ENCODE measurements around the gene ADORA2A. TPM values are rescaled to one million over a fixed set of nuclear protein-coding genes. Genes with fewer than 3 reads are reported as not detected.

ADORA2A gene
- total and polyA plus RNA-seq, 2 donors (not counting 1 experiment from before 2014, with no cell fraction given): 0.78 to 1.5 TPM

DNA sequence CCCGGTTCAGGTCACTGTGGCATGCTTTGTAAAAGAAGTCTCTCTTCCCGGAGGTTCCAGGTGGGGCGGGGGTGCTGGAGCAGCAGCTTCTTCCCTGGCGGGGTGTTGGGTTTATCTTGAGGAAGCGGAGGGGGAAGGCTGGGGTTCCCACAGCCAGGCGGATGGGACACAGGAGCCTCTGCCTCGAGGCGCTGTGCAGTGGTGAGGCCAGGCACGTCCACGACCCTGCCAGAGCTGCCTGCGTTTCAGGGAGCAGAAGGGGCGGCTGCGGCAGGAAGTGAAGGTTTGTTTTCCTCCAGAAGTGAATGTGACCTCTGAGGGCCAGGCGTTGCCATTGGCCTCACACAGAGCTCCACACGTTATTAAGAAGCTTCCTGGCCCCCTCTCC is 20.1 kb upstream of the ADORA2A start:
- Histone ChIP-seq H3K9ac (ENCODE audit: insufficient read depth, low read length) (no peak overlapping the region), H3K36me3 (ENCODE audit: control insufficient read depth, insufficient read depth, low read length) (peaks cover 4% of the 10 kb centered on the region), H3K79me2 (ENCODE audit: control insufficient read depth, insufficient read depth, low read length) (no peaks in the 10 kb centered on the region), H3K4me1 (ENCODE audit: control insufficient read depth, extremely low read depth, insufficient read depth, low read length) (peaks cover 24% of the 10 kb centered on the region), H2AFZ (ENCODE audit: low read length) (no peak overlapping the region), H3K4me3 (replicated peaks in 1 of 4; ENCODE audit: control extremely low read depth in 1 of 4, insufficient read depth in 1 of 4, low read depth in 3 of 4, low read length in 4 of 4) (no peak overlapping the region), H3K4me2 (ENCODE audit: extremely low read depth, insufficient read depth, low read length) (no peak overlapping the region), H3K9me3 (ENCODE audit: control insufficient read depth, insufficient read depth, low read depth, low read length) (no peaks in the 10 kb centered on the region), H3K27me3 (ENCODE audit: control insufficient read depth, insufficient read depth, low read length) (no peaks in the 10 kb centered on the region), H3K27ac (ENCODE audit: insufficient read depth, low read length) (no peak overlapping the region), H4K20me1 (ENCODE audit: control insufficient read depth, extremely low read depth, insufficient read depth, low read length) (no peaks in the 10 kb centered on the region)
- TF ChIP-seq, protein P1, sequence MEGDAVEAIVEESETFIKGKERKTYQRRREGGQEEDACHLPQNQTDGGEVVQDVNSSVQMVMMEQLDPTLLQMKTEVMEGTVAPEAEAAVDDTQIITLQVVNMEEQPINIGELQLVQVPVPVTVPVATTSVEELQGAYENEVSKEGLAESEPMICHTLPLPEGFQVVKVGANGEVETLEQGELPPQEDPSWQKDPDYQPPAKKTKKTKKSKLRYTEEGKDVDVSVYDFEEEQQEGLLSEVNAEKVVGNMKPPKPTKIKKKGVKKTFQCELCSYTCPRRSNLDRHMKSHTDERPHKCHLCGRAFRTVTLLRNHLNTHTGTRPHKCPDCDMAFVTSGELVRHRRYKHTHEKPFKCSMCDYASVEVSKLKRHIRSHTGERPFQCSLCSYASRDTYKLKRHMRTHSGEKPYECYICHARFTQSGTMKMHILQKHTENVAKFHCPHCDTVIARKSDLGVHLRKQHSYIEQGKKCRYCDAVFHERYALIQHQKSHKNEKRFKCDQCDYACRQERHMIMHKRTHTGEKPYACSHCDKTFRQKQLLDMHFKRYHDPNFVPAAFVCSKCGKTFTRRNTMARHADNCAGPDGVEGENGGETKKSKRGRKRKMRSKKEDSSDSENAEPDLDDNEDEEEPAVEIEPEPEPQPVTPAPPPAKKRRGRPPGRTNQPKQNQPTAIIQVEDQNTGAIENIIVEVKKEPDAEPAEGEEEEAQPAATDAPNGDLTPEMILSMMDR (conservative IDR thresholded peaks at IDR 0.05 in 1 of 2, IDR thresholded peaks at IDR 0.05 in 1 of 2; ENCODE audit: low read depth in 1 of 2, low read length in 2 of 2): no peak
- TF ChIP-seq EZH2 (IDR thresholded peaks at IDR 0.05; ENCODE audit: low read length, missing control alignments): no peak
- DNase-seq (ENCODE audit: low read depth in 2 of 2): no peak

DNA sequence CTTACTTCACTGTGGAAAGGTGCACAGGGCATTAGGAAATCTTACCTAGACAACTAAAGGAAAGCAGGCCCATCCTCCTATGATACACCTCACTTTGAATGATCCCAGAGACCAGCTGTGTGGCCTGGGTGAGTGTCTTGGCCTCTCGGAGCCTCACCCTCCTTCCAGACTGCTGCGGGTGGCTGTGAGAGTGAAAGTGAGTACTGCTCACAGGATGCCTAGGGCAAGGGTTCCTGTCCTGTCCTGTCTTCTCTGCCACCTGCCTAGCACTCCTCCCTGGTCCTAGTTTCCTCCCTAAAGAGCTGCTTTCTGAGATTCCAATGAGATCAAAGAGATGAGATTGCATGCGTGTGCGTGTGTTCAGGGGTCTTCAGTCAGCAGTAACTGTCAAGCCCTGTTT is 19.5 kb upstream of the ADORA2A start:
- no peak for DNase-seq (ENCODE audit: low read depth in 2 of 2)
- no peak overlapping the region for H3K4me2 ChIP-seq (ENCODE audit: extremely low read depth, insufficient read depth, low read length)
- H3K27ac ChIP-seq (ENCODE audit: insufficient read depth, low read length): no peak overlapping the region
- TF ChIP-seq, protein P1 (conservative IDR thresholded peaks at IDR 0.05 in 1 of 2, IDR thresholded peaks at IDR 0.05 in 1 of 2; ENCODE audit: low read depth in 1 of 2, low read length in 2 of 2): no peak
- no peak for TF ChIP-seq EZH2 (IDR thresholded peaks at IDR 0.05; ENCODE audit: low read length, missing control alignments)
- no peak overlapping the region for H2AFZ ChIP-seq (ENCODE audit: low read length)
- H3K9me3 ChIP-seq (ENCODE audit: control insufficient read depth, insufficient read depth, low read depth, low read length): no peaks in the 10 kb centered on the region
- no peak overlapping the region for H3K4me3 ChIP-seq (replicated peaks in 1 of 4; ENCODE audit: control extremely low read depth in 1 of 4, insufficient read depth in 1 of 4, low read depth in 3 of 4, low read length in 4 of 4)
- H4K20me1 ChIP-seq (ENCODE audit: control insufficient read depth, extremely low read depth, insufficient read depth, low read length): no peaks in the 10 kb centered on the region
- H3K36me3 ChIP-seq (ENCODE audit: control insufficient read depth, insufficient read depth, low read length): peaks cover 5% of the 10 kb centered on the region
- no peaks in the 10 kb centered on the region for H3K27me3 ChIP-seq (ENCODE audit: control insufficient read depth, insufficient read depth, low read length)
- no peak overlapping the region for H3K9ac ChIP-seq (ENCODE audit: insufficient read depth, low read length)
- peaks cover 20% of the 10 kb centered on the region for H3K4me1 ChIP-seq (ENCODE audit: control insufficient read depth, extremely low read depth, insufficient read depth, low read length)
- H3K79me2 ChIP-seq (ENCODE audit: control insufficient read depth, insufficient read depth, low read length): no peaks in the 10 kb centered on the region

DNA sequence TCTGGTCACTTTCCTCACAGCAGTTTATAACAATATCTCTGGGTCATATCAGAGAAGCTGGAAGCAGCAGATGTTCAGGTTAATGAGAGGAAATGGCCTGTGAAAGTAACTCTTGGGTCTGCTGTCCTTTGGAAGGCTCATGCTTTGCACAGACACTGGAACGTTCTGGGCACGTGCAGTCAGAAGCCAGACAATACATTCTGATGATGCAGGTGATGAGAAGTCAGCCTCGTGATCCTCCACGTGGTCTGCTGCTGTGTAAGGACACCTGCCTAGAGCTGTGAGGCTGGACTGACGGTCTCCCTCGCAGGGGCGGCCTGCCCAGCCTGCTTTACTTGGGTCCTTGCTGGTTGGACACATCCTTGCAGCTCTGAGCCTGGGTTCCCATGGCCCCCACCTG is 18.8 kb upstream of the ADORA2A start:
- no peak overlapping the region for H3K27ac ChIP-seq (ENCODE audit: insufficient read depth, low read length)
- no peak for DNase-seq (ENCODE audit: low read depth in 2 of 2)
- no peak overlapping the region for H3K9ac ChIP-seq (ENCODE audit: insufficient read depth, low read length)
- no peak overlapping the region for H2AFZ ChIP-seq (ENCODE audit: low read length)
- H3K9me3 ChIP-seq (ENCODE audit: control insufficient read depth, insufficient read depth, low read depth, low read length): no peaks in the 10 kb centered on the region
- peaks cover 7% of the 10 kb centered on the region for H3K36me3 ChIP-seq (ENCODE audit: control insufficient read depth, insufficient read depth, low read length)
- TF ChIP-seq, protein P1 (conservative IDR thresholded peaks at IDR 0.05 in 1 of 2, IDR thresholded peaks at IDR 0.05 in 1 of 2; ENCODE audit: low read depth in 1 of 2, low read length in 2 of 2): no peak
- TF ChIP-seq EZH2 (IDR thresholded peaks at IDR 0.05; ENCODE audit: low read length, missing control alignments): no peak
- H3K4me2 ChIP-seq (ENCODE audit: extremely low read depth, insufficient read depth, low read length): no peak overlapping the region
- no peak overlapping the region for H3K4me3 ChIP-seq (replicated peaks in 1 of 4; ENCODE audit: control extremely low read depth in 1 of 4, insufficient read depth in 1 of 4, low read depth in 3 of 4, low read length in 4 of 4)
- H3K27me3 ChIP-seq (ENCODE audit: control insufficient read depth, insufficient read depth, low read length): no peaks in the 10 kb centered on the region
- H3K79me2 ChIP-seq (ENCODE audit: control insufficient read depth, insufficient read depth, low read length): no peaks in the 10 kb centered on the region
- H3K4me1 ChIP-seq (ENCODE audit: control insufficient read depth, extremely low read depth, insufficient read depth, low read length): peaks cover 13% of the 10 kb centered on the region
- H4K20me1 ChIP-seq (ENCODE audit: control insufficient read depth, extremely low read depth, insufficient read depth, low read length): no peaks in the 10 kb centered on the region

Data from fibroblast of lung (primary cell).